Muscle of leg (tissue), 16 donors: ENCODE measurements around the gene PUM1. TPM values are rescaled to one million over a fixed set of nuclear protein-coding genes. Genes with fewer than 3 reads are reported as not detected.

ENCODE experiments used
- DNase-seq: peaks from one replicate; pipeline ENCODE4 v3.0.0; 2013
- H3K27ac ChIP-seq: one replicate; pipeline ENCODE4 v1.5.1; 2013; ENCODE audit warnings: mild to moderate bottlenecking, low read length, control low read depth
- H3K27me3 ChIP-seq: one replicate; pipeline ENCODE4 v1.6.1; 2013; ENCODE audit warnings: low read length; ENCODE audit not compliant: control insufficient read depth, insufficient read depth
- H3K36me3 ChIP-seq: one replicate; pipeline ENCODE4 v1.6.1; 2013; ENCODE audit warnings: low read length; ENCODE audit not compliant: control insufficient read depth, insufficient read depth
- H3K4me1 ChIP-seq: one replicate; pipeline ENCODE4 v1.6.1; 2013; ENCODE audit warnings: low read length; ENCODE audit not compliant: control insufficient read depth, insufficient read depth
- H3K4me3 ChIP-seq: one replicate; pipeline ENCODE4 v1.5.1; 2013; ENCODE audit warnings: low read length, control low read depth
- H3K9me3 ChIP-seq: replicated peaks from 2 replicates; pipeline ENCODE4 v1.6.1; 2013; ENCODE audit warnings: low read depth, low read length; ENCODE audit not compliant: control insufficient read depth
- WGBS: methylation state at CpG from one replicate; pipeline ENCODE4 v1.1.5; 2013; ENCODE audit warnings: missing lambda C conversion rate; ENCODE audit not compliant: insufficient coverage; 5-methylcytosine and 5-hydroxymethylcytosine counted together
- long read RNA-seq, 11 donors: transcript quantifications; one replicate each; lab custom pipeline, GENCODE V29; 2026
- polyA plus RNA-seq, 8 donors: library from polyadenylated mRNA; unstranded; fragments of 120-200 nt; gene quantifications; one replicate each; pipeline versions ENCODE4 v1.2.1 to v1.2.3, GENCODE V29; 2013; ENCODE audit warnings: inconsistent platforms in 1 of 8, low replicate concordance in 1 of 8; ENCODE audit not compliant: insufficient read length in 8 of 8, insufficient read depth in 1 of 8
- total RNA-seq: library from RNA; stranded (reverse); fragments of 120-200 nt; gene quantifications from one replicate; pipeline ENCODE4 v1.2.4, GENCODE V29; 2013

The PUM1 gene
- 39.3 TPM for total RNA-seq
- polyA plus RNA-seq: 10 to 100 TPM; 39.4 to 62.5 (median 55.2) TPM
- long read RNA-seq, donor 1: 0 reads
- long read RNA-seq, donor 2, full-length matches to known transcripts: 1 of 1 reads
- long read RNA-seq, donor 2, partial matches to known transcripts: 0 of 1 reads
- long read RNA-seq, donor 2, other reads (novel, unspliced or antisense): 0 of 1 reads
- long read RNA-seq, donor 3, full-length matches to known transcripts: 8 of 8 reads
- long read RNA-seq, donor 3, partial matches to known transcripts: 0 of 8 reads
- long read RNA-seq, donor 3, other reads (novel, unspliced or antisense): 0 of 8 reads
- long read RNA-seq, donor 4: 0 reads
- long read RNA-seq, donor 5, full-length matches to known transcripts: 2 of 27 reads
- long read RNA-seq, donor 5, partial matches to known transcripts: 25 of 27 reads
- long read RNA-seq, donor 5, other reads (novel, unspliced or antisense): 0 of 27 reads
- long read RNA-seq, donor 6, full-length matches to known transcripts: 5 of 10 reads
- long read RNA-seq, donor 6, partial matches to known transcripts: 5 of 10 reads
- long read RNA-seq, donor 6, other reads (novel, unspliced or antisense): 0 of 10 reads
- long read RNA-seq, donor 7, full-length matches to known transcripts: 2 of 2 reads
- long read RNA-seq, donor 7, partial matches to known transcripts: 0 of 2 reads
- long read RNA-seq, donor 7, other reads (novel, unspliced or antisense): 0 of 2 reads
- long read RNA-seq, donor 8, partial matches to known transcripts: 0 of 1 reads
- long read RNA-seq, donor 8, other reads (novel, unspliced or antisense): 0 of 1 reads
- long read RNA-seq, donor 9, partial matches to known transcripts: 5 of 5 reads
- long read RNA-seq, donor 9, other reads (novel, unspliced or antisense): 0 of 5 reads
- long read RNA-seq, donor 10, full-length matches to known transcripts: 2 of 2 reads
- long read RNA-seq, donor 10, partial matches to known transcripts: 0 of 2 reads
- long read RNA-seq, donor 10, other reads (novel, unspliced or antisense): 0 of 2 reads
- long read RNA-seq, donor 11: 0 reads

- Histone ChIP-seq H3K9me3 (no peaks in the 10 kb centered on the region), H3K27me3 (no peaks in the 10 kb centered on the region), H3K4me1 (peaks cover 6% of the 10 kb centered on the region), H3K36me3 (no peaks in the 10 kb centered on the region), H3K4me3 (peak within 1 kb of the TSS; percentile 56), H3K27ac (peak within 1 kb of the TSS; percentile 93)
- DNase-seq: peak; percentile 97
- under 1% methylated on average over 58 of the region's 72 CpGs for WGBS
Observed at GRCh38 chr1:31065310-31066217, at the start of gene PUM1. PUM1 (minus strand) TSS chr1:31065717; CDS start chr1:31059566, 6,151 bp downstream.

- no peaks in the 10 kb centered on the region for H3K36me3 ChIP-seq
- no peak overlapping the region for H3K4me3 ChIP-seq
- no peak for DNase-seq
- no peaks in the 10 kb centered on the region for H3K4me1 ChIP-seq
- H3K27me3 ChIP-seq: no peaks in the 10 kb centered on the region
- H3K9me3 ChIP-seq: no peaks in the 10 kb centered on the region
- H3K27ac ChIP-seq: no peak overlapping the region
- 62% methylated on average over 13 of the region's 15 CpGs for WGBS
Observed at GRCh38 chr1:31112266-31112935, 46.9 kb upstream of the PUM1 start.

GRCh38 chr1:31111290-31111951 lies 45.9 kb upstream of the PUM1 start:
- H3K9me3 ChIP-seq: no peaks in the 10 kb centered on the region
- no peak overlapping the region for H3K27ac ChIP-seq
- 70% methylated on average over 4 of the region's 8 CpGs for WGBS
- H3K4me1 ChIP-seq: no peaks in the 10 kb centered on the region
- DNase-seq: no peak
- H3K36me3 ChIP-seq: no peaks in the 10 kb centered on the region
- H3K27me3 ChIP-seq: no peaks in the 10 kb centered on the region
- H3K4me3 ChIP-seq: no peak overlapping the region

DNA sequence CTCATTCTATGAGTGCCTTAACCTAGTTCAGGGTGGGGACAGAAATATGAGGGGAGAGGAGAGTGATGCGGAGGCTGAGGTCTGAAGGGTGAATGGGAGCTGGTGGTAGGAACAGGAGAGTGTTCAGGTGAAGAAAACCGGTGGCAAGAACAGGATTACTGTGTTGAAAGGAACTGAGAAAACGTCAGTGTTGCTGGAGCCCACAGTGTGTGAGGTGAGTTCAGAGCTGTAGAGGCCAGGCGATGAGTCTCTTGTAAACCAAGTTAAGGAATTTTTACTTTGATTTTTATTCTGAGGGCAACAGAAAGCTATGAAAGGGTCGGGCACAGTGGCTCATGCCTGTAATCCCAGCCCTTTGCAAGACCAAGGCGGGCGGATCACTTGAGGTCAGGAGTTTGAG lies 45.3 kb upstream of the PUM1 start:
- Histone ChIP-seq H3K27me3 (no peaks in the 10 kb centered on the region), H3K36me3 (no peaks in the 10 kb centered on the region), H3K27ac (no peak overlapping the region), H3K4me3 (no peak overlapping the region), H3K9me3 (no peaks in the 10 kb centered on the region), H3K4me1 (no peaks in the 10 kb centered on the region)
- no peak for DNase-seq
- 67% methylated on average over 5 of the region's 7 CpGs for WGBS

GRCh38 chr1:31108861-31109260 lies 43.3 kb upstream of the PUM1 start:
- Histone ChIP-seq H3K36me3 (no peaks in the 10 kb centered on the region), H3K4me1 (no peaks in the 10 kb centered on the region), H3K9me3 (no peaks in the 10 kb centered on the region), H3K27ac (no peak overlapping the region), H3K27me3 (no peaks in the 10 kb centered on the region), H3K4me3 (no peak overlapping the region)
- no peak for DNase-seq
- 85% methylated on average over 4 of the region's 5 CpGs for WGBS

DNA sequence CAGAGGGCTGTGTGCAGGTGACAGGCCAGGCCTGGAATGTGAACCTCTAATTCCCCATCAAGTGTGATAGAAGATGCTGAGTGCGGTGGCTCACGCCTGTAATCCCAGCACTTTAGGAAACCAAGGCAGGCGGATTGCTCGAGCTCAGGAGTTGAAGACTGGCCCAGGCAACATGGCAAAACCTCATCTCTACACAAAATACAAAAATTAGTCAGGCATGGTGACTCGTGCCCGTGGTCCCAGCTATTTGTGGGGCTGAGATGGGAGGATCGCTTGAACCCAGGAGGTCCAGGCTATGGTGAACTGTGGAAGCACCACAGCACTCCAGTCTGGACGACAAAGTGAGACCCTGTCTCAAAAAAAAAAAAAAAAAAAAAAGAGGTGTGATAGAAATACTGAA lies 40.1 kb upstream of the PUM1 start:
- no peaks in the 10 kb centered on the region for H3K9me3 ChIP-seq
- H3K4me1 ChIP-seq: no peaks in the 10 kb centered on the region
- H3K27ac ChIP-seq: no peak overlapping the region
- H3K4me3 ChIP-seq: no peak overlapping the region
- no peaks in the 10 kb centered on the region for H3K36me3 ChIP-seq
- no CpG with 5 or more reads among the region's 8 CpGs for WGBS
- no peaks in the 10 kb centered on the region for H3K27me3 ChIP-seq
- no peak for DNase-seq

- no peaks in the 10 kb centered on the region for H3K36me3 ChIP-seq
- H3K27ac ChIP-seq: no peak overlapping the region
- WGBS: 57% methylated on average over 2 of the region's 5 CpGs
- H3K4me3 ChIP-seq: no peak overlapping the region
- no peaks in the 10 kb centered on the region for H3K4me1 ChIP-seq
- peak; percentile 23 for DNase-seq
- no peaks in the 10 kb centered on the region for H3K9me3 ChIP-seq
- H3K27me3 ChIP-seq: no peaks in the 10 kb centered on the region
Observed at GRCh38 chr1:31102501-31102950, 37.0 kb upstream of the PUM1 start.

DNA sequence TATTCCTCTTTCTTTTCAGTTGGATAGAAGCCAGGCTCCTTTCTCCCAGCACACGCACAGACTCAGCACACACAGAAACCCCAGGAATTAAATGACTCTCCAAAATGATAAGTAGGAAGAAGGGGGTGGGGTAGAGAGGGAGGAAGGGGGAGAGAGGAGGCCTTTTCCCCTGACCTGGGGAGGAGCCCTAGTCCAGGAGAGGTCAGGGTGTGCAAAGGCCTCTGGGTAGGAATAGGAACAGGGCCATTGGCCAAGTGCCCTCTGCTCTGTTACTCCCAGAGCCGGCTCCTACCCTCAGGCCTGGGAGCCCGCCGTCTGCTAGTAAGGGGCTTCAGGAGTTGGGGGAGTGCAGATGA lies 35.6 kb upstream of the PUM1 start:
- no peaks in the 10 kb centered on the region for H3K9me3 ChIP-seq
- no CpG with 5 or more reads among the region's 4 CpGs for WGBS
- no peaks in the 10 kb centered on the region for H3K36me3 ChIP-seq
- H3K4me3 ChIP-seq: no peak overlapping the region
- H3K27me3 ChIP-seq: no peaks in the 10 kb centered on the region
- DNase-seq: peak; percentile 22
- H3K4me1 ChIP-seq: no peaks in the 10 kb centered on the region
- no peak overlapping the region for H3K27ac ChIP-seq
